Activated T-helper 1 cell treated with Interleukin-2 at 50 U/mL for 16 hours (primary cell): ENCODE results near the gene RSPRY1.
A peak's percentile ranks its signal among the peaks of the same experiment; 100 is the strongest.
"Not testable (repeated sequence)": the region's sequence is repeated elsewhere in the genome, so short reads cannot be mapped to it uniquely, and the experiment has no call there.

ENCODE experiments used
- DNase-seq: peaks from one replicate; pipeline ENCODE4 v3.0.0-alpha.2; 2020; ENCODE audit warnings: low read depth

Gene RSPRY1

GRCh38 chr16:57255686-57256415, 69.7 kb downstream of the RSPRY1 start:
- no peak for DNase-seq

- DNase-seq: no peak
Measured at GRCh38 chr16:57256601-57257395, 70.7 kb downstream of the RSPRY1 start.

GRCh38 chr16:57257455-57258070, 71.4 kb downstream of the RSPRY1 start:
- DNase-seq: no peak

- DNase-seq: no peak
Measured at GRCh38 chr16:57258226-57258909, 72.2 kb downstream of the RSPRY1 start.

- no peak for DNase-seq
Measured at GRCh38 chr16:57258910-57259475, 72.9 kb downstream of the RSPRY1 start.

GRCh38 chr16:57260294-57260929, 74.3 kb downstream of the RSPRY1 start:
- no peak for DNase-seq

GRCh38 chr16:57261806-57262205, 75.7 kb downstream of the RSPRY1 start:
- DNase-seq: no peak

- no peak for DNase-seq
Measured at GRCh38 chr16:57262841-57263540, 76.9 kb downstream of the RSPRY1 start.

- no peak for DNase-seq
Measured at GRCh38 chr16:57263541-57264351, 77.6 kb downstream of the RSPRY1 start.

GRCh38 chr16:57264381-57264780, 78.3 kb downstream of the RSPRY1 start:
- DNase-seq: no peak

GRCh38 chr16:57264950-57265371, 78.8 kb downstream of the RSPRY1 start:
- no peak for DNase-seq

GRCh38 chr16:57265850-57266530, 79.9 kb downstream of the RSPRY1 start:
- no peak for DNase-seq

GRCh38 chr16:57266531-57267260, 80.6 kb downstream of the RSPRY1 start:
- DNase-seq: peak; percentile 7

- not testable (repeated sequence) for DNase-seq
Measured at GRCh38 chr16:57267343-57267742, 81.2 kb downstream of the RSPRY1 start.

GRCh38 chr16:57268804-57269800, 83.0 kb downstream of the RSPRY1 start:
- no peak for DNase-seq

- no peak for DNase-seq
Measured at GRCh38 chr16:57270221-57271062, 84.3 kb downstream of the RSPRY1 start.

GRCh38 chr16:57271063-57271345, 84.9 kb downstream of the RSPRY1 start:
- DNase-seq: no peak
